ENCODE results near the gene OOEP. TPM values are rescaled to one million over a fixed set of nuclear protein-coding genes. Genes with fewer than 3 reads are reported as not detected.
A peak's percentile ranks its signal among the peaks of the same experiment; 100 is the strongest.
"Not testable (repeated sequence)": the region's sequence is repeated elsewhere in the genome, so short reads cannot be mapped to it uniquely, and the experiment has no call there.

The OOEP gene
- not detected in 2 replicates for total RNA-seq (2014; rRNA removed; shearing (Covaris generic))

GRCh38 chr6:73369563-73369962 is at the start of gene OOEP:
TSS of gene OOEP (minus strand) at chr6:73369897. CDS start at chr6:73369792, 105 bp downstream.
- no peak for DNase-seq (ENCODE audit: low spot score)

GRCh38 chr6:73418081-73418741 is 48.5 kb upstream of the OOEP start:
- no peak for DNase-seq (ENCODE audit: low spot score)

DNA sequence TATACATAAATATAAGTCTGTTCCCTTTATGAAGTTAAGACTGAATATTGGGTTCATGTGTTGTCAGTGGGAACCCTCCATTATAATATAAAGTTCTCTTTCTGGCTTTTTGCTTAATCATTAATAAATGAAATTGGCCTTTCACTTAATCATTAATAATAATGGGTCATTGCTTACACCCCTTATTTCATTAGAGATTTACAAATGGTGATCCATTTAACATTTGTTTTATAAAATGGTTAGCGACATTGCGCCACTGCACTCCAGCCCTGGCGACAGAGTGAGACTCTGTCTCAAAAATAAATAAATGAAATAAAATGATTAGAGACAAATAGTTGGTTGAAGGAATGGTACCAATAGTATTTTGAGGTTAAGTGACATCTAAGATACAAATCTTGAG is 43.4 kb upstream of the OOEP start:
- DNase-seq (ENCODE audit: low spot score) = no peak

- no peak for DNase-seq (ENCODE audit: low spot score)
Observed at GRCh38 chr6:73409395-73409794, 39.7 kb upstream of the OOEP start.

- DNase-seq (ENCODE audit: low spot score) = no peak
Observed at GRCh38 chr6:73400656-73401055, 31.0 kb upstream of the OOEP start.

DNA sequence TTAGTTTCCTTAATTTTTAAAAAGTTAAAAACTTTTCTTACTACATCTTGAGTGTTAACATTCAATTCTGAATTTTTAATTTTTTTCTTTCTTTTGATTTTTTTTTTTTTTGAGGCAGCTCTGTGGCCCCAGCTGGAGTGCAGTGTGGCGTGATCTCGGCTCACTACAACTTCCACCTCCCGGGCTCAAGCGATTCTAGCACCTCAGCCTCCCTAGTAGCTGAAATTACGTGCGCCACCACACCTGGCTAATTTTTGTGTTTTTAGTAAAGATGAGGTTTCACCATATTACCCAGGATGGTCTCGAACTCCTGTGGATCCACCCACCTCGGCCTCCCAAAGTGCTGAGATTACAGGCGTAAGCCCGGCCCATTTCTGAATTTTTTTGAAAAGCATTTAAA is 26.2 kb upstream of the OOEP start:
- no peak for DNase-seq (ENCODE audit: low spot score)

DNA sequence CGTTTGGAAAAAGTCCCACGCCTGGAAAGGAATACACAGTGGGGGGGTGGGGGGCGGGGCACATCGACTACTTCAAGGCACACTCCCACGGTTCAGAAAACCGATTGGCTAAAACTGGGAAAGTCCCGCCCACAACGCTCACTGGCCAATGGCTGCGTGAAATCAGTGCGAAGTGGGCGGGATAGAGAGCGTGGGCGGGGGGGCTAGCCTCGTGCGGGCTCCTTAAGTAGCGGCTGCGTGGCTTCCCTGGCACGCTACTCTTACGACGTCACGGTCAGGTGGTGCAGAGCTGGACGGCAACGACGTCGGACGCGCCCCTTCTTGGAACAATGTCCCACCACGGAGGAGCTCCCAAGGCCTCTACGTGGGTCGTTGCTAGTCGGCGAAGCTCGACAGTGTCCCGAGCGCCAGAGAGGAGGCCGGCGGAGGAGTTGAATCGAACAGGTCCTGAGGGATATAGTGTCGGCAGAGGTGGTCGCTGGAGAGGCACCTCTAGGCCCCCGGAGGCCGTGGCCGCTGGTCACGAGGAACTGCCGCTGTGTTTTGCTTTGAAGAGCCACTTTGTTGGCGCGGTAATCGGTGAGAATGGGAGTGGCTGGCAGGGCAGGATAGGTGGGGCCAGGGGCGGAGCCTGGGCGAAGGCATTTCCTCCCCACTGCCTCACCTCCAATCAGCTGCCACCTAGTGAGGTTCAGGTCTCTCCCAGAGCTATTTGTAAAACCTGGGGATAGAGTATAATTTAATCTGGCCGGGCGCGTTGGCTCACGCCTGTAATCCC is 25.1 kb upstream of the OOEP start, which contains the start of gene DDX43:
TSS of gene DDX43 (plus strand) at position 252 of the 778 bp plus-strand sequence. CDS start at position 330, 78 bp downstream.
- no peak for DNase-seq (ENCODE audit: low spot score)

DNA sequence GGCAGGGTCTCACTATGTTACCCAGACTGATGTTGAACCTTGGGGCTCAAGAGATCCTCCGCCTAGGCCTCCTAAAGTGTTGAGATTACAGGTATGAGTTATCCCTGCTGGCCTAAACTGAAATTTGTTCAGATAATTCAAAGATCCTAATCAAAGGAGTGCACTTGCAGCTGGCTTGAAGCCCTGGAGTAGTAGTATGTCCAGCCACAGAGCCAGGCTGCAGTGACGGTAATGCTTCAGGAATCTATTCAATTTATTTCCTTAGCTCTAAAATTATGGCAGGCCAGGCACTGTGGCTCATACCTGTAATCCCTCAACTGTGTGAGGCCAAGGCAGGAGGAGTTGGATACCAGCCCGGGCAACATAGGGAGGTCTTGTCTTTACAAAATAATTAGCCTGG is 23.6 kb upstream of the OOEP start:
- no peak for DNase-seq (ENCODE audit: low spot score)

DNA sequence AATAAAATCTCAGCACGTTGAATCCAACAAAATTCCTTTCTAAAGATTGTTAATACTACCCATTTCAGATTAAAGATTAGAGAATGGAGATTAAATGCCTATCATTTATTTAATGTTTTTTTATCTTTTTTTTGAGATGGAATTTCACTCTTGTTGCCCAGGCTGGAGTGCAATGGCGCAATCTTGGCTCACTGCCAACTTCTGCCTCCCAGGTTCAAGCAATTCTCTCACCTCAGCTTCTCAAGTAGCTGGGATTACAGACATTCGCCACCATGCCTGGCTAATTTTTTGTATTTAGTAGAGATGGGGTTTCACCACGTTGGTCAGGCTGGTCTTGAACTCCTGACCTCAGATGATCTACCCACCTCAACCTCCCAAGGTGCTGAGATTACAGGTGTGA is 22.5 kb upstream of the OOEP start:
- peak; percentile 12 for DNase-seq (ENCODE audit: low spot score)

DNA sequence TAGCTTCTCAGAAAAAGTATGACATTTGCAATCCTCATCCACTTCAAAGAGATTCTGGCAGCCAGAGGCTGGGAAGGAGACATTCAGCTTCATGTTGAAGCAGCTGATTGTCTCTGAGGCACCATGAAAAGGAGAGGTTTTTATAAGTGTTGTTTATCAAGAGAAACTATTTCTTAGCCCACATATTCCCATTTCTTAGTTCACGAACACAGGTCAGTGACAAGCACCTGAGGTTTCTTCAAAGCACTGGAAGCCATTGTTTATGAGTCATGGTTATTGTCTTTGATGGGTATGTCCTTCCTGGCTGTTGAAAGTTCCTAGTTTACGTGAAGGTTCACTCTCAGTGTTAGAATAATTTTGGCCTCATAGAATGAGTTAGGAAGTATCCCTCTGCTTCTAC is 22.0 kb upstream of the OOEP start:
- peak; percentile 12 for DNase-seq (ENCODE audit: low spot score)

GRCh38 chr6:73389854-73390253 is 20.2 kb upstream of the OOEP start:
- DNase-seq (ENCODE audit: low spot score) = no peak

DNA sequence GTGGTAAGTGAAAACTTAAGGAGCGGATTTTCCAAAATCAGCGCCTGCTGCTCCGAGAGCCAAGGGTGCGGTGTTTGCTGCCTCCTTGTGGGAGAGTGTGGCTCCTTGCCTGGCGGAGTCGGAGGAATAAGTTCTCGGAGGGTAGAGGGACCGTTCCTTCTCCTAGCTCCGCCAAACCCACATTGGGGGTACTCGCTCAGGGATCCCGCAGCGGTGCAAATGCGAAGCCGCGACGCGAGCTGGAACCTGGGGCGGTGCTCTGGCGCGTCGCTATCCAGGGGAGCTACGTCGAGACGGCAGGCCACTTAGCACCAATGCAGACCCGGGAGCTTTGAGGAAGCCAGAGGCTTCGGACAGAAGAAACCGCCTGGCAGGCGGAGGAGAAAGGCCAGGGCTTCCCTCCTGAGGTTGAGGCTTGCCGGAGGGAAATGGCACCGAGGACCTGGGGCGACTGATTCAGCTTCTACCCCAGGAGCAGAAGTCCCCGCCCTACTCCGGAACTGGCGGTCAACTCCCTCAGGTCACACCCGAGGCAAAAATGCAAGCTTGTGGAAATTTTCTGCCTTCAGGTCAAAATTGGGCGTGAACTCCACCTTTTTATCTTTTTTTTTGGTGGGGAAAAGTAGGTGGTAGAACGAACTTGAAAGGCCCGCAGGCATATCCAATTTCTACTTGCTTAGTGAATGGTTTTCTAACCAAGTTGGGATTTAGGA is 19.3 kb upstream of the OOEP start:
- peak; percentile 71 for DNase-seq (ENCODE audit: low spot score)

DNA sequence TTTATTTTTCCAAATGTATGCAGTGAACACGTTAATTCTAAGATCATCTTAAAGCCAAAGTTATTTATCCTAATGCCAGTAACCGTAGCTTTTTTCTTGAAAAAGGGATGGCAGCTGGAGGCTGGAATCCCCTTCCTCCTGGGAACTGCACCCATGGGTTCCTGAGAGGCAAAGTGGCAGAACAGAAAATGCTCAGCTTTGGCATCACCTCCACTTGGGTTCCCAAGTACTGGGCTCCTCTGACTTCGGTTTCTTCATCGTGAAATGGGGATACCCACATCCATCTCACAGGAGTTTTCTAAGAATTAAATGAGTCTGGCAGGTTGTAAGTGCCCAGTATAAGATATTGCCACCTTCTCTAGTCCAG is 18.7 kb upstream of the OOEP start:
- no peak for DNase-seq (ENCODE audit: low spot score)

DNA sequence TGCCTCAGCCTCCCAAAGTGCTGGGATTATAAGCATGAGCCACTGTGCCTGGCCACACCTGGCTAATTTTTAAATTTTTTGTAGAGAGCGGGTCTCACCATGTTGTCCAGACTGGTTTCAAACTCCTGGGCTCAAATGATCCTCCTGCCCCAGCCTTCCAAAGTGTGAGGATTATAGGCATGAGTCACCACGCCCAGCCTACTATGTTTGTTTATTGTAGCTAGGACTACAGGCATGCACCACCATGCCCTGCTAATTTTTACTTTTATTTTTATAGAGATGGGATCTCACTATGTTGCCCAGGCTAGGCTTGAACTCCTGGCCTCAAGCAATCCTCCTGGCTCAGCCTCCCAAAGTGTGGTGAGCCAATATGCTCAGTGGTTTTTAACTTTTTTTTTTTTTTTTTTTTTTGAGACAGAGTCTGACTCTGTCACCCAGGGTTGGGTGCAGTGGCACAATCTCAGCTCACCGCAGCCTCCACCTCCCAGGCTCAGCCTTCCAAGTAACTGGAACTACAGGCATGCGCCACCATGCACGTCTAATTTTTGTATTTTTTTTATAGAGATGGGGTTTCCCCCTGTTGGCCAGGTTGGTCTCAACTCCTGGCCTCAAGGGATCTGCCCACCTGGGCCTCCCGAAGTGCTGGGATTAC is 12.9 kb upstream of the OOEP start:
- DNase-seq (ENCODE audit: low spot score) = peak; percentile 16

DNA sequence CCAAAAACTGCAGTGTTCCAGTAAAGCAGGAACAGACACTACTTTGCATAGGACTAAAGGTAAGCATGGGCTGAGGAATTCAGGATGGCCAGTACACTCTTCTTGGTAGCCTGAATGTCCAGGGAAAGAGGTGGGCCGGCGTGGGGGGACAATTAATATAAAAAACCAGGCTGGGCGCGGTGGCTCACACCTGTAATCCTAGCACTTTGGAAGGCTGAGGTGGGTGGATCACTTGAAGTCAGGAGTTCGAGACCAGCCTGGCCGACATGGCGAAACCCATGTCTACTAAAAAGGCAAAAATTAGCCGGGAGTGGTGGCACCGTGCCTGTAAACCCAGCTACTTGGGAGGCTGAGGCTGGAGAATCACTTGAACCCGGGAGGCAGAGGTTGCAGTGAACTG is 11.8 kb upstream of the OOEP start:
- not testable (repeated sequence) for DNase-seq (ENCODE audit: low spot score)

- DNase-seq (ENCODE audit: low spot score) = no peak
Observed at GRCh38 chr6:73377225-73377624, 7.5 kb upstream of the OOEP start.

DNA sequence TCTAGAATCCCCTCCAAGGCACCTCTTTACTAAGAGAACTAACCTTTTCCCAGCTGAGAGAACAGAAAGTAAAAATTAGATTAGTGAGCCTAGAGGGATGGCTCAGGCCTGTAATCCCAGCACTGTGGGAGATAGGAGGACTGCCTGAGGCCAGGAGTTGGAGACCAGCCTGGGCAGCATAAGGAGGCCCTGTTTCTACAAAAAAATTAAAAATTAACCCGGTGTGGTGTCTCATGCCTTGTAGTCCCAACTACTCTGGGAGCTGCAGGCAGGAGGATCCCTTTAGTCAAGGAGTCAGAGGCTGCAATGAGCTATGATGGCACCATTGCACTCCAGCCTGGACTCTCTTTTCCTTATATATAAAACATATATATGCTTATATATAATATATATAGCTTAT is 5.5 kb upstream of the OOEP start:
- no peak for DNase-seq (ENCODE audit: low spot score)

GRCh38 chr6:73372516-73372915 is 2.8 kb upstream of the OOEP start:
- DNase-seq (ENCODE audit: low spot score) = no peak

- no peak for DNase-seq (ENCODE audit: low spot score)
Observed at GRCh38 chr6:73371984-73372383, 2.3 kb upstream of the OOEP start.

- DNase-seq (ENCODE audit: low spot score) = no peak
Observed at GRCh38 chr6:73369157-73369556, 540 bp downstream of the OOEP start.

GRCh38 chr6:73368675-73369074 is 1.0 kb downstream of the OOEP start:
- no peak for DNase-seq (ENCODE audit: low spot score)

DNA sequence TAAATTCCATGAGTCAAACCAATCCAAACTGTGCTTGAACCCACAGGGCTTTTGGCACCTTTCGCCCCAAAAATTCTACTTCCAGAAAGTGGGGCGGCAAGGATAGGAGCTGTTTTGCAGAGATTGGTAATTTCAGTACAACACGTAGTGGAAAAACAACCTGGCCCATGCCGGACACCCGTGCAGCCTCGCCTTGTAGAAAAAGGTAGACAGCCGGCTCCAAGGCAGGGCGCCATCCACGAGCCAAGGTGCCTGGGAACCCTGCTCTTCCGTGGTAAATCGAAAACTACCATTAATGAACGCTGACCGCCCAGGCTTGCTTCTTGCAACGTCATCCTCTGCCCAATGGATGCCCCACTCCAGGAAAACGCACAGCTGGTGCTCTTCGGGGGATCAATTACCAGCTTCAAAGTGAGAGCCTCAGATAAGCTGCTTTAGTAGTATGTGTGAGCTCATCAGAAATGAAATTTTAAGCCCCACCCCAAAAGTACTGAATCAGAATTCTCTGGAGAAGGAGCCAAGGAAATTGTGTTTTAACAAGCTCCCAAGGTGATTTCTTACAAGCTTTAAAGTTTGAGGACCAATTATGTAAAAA is 1.8 kb downstream of the OOEP start:
- no peak for DNase-seq (ENCODE audit: low spot score)
